GM12874 (cell line): ENCODE data around the gene DHX34.

ENCODE experiments used
- TF ChIP-seq, protein P1 (sequence below): IDR thresholded peaks from 2 replicates; pipeline ENCODE4 v1.5.1; 2011; ENCODE audit warnings: low read depth, mild to moderate bottlenecking, control low read depth, low read length, moderate library complexity; ENCODE audit not compliant: insufficient read depth

DHX34 gene

DNA sequence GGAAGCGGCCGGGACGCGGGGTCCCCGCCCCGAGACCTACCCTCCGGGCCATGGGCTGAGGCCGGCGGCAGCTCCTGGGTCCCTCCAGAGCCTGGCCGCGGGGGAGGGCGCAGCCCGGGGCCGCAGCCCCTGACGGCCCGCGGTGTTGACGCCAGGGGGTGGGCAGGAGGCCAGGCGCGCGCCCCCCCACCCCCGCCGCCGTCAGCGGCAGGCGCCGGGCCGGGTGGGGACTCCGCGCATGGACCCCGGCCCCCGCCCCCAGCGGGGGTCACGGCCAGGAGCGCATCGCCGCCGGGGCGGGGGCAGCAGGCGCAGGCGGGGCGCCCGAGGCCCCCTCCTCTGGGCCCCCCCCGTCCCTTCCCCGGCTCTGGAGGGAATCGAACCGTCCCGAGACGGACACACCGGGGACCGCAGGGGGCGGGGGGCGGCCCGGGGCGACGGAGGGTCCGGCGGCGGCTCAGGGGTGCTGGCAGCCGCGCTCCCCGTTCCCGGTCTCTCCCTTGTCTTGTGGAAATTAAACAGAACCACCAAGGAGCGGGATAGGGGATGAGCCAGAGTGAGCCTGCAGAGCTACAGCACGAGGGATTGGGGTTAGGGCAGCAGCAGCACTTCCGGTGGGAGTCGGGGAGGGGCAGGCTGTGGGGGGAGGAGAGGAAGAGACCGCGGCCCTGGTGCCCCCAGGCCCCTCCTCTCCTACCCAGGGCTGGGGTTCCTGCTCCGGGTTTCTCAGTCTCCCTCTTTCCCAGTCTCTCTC is 70.1 kb downstream of the DHX34 start, which contains the start of gene MEIS3:
TSS of gene MEIS3 (minus strand) at position 498 of the 754 bp plus-strand sequence. CDS start at position 52, 446 bp downstream.
- TF ChIP-seq, protein P1, sequence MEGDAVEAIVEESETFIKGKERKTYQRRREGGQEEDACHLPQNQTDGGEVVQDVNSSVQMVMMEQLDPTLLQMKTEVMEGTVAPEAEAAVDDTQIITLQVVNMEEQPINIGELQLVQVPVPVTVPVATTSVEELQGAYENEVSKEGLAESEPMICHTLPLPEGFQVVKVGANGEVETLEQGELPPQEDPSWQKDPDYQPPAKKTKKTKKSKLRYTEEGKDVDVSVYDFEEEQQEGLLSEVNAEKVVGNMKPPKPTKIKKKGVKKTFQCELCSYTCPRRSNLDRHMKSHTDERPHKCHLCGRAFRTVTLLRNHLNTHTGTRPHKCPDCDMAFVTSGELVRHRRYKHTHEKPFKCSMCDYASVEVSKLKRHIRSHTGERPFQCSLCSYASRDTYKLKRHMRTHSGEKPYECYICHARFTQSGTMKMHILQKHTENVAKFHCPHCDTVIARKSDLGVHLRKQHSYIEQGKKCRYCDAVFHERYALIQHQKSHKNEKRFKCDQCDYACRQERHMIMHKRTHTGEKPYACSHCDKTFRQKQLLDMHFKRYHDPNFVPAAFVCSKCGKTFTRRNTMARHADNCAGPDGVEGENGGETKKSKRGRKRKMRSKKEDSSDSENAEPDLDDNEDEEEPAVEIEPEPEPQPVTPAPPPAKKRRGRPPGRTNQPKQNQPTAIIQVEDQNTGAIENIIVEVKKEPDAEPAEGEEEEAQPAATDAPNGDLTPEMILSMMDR = no peak

- TF ChIP-seq, protein P1 = no peak
Measured at GRCh38 chr19:47419789-47420188, 70.7 kb downstream of the DHX34 start.

GRCh38 chr19:47421244-47421786 is 72.2 kb downstream of the DHX34 start:
- TF ChIP-seq, protein P1 = no peak

GRCh38 chr19:47421844-47422395 is 72.8 kb downstream of the DHX34 start:
- TF ChIP-seq, protein P1 = no peak

GRCh38 chr19:47422417-47423163 is 73.5 kb downstream of the DHX34 start:
- TF ChIP-seq, protein P1 = no peak

- TF ChIP-seq, protein P1 = no peak
Measured at GRCh38 chr19:47423203-47423882, 74.2 kb downstream of the DHX34 start.
